Activated CD8-positive, alpha-beta memory T cell treated with anti-CD3 and anti-CD28 coated beads, Interleukin-2, amount 50 U/mL, for 1 hour (primary cell): ENCODE data around the gene RAC2.
A peak's percentile ranks its signal among the peaks of the same experiment; 100 is the strongest.

ENCODE experiments used
- DNase-seq: peaks from one replicate; pipeline ENCODE4 v3.0.0-alpha.2; 2020; ENCODE audit errors: extremely low read depth

The RAC2 gene

DNA sequence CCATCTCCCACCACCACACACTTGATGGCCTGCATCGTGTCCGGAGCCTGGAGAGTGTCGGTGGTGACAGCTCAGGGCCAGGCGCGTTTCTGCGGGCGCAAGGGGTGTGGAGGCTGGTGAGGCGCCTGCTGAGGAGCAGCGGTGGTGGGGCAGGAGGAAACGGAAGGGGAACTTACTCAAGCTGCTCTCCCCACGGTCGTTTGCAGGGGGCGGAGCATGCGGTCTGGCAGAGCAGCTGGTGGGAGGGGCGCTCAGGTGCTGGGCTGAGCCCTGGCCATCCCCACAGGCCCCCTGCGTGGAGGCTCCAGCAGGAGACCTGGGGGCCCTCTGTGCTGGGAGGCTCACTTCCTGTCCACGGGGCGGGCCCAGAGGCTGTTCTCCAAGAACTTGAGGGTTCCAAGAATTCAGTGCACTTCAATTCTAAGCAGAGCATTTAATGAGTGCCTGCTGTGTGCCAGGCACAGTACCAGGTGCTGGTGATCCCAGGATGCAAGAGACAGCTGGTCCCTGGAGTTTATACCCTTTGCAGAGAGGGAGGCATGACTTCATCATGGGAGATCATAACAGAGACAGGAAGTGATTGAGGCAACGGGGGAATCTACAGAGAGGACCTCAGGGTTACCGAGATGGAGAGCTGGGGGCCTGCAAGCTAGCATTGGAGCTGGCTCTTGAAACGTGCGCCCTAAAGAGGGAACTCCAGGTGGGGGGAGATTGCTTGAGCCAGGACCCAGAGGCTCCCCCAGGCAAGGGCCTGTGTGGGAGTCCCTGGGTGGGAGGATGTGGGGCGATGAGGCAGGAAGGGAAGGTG, at the start of gene RAC2:
RAC2 (minus strand) TSS at position 156 of the 808 bp plus-strand sequence; CDS start at position 35, 121 bp downstream.
- DNase-seq, result peak; percentile 78

DNA sequence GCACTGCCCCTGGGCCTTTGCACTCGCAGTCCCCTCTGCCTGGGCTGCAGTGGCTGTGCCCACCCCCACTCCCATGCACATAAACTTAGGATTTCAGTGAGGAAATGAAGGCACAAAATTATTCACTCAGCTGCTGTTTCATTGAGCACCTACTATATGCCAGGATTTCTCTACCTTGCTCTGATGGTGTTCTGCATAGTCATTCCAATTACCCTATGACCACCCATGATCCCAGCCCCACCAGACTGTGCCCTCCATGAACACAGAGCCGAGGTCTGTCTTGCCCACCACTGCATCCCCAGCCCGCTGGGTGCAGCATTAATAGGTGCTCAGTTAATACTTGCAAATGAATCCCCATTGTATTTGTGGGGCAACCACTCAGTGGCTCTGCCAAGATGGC, 49.1 kb upstream of the RAC2 start:
- DNase-seq, result no peak

DNA sequence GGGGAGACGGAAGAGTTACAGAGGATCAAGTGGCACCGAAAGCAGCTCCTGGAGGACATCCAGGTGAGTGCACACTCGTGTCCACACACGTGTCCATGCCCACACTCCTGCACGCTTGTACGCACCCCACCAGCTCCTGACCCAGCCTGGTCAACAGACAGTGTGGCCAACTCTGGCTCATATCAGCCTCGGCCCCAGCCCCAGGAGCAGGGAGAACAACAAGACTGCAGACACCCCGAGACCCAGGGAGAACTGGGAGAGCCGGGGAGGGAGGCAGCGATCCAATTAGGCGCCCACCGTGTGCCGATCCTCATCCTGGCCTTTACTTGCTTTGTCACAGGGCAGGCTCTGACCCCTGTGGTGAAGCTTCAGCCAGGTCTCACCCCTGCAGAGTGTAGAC, 48.6 kb upstream of the RAC2 start:
- DNase-seq, result no peak

DNA sequence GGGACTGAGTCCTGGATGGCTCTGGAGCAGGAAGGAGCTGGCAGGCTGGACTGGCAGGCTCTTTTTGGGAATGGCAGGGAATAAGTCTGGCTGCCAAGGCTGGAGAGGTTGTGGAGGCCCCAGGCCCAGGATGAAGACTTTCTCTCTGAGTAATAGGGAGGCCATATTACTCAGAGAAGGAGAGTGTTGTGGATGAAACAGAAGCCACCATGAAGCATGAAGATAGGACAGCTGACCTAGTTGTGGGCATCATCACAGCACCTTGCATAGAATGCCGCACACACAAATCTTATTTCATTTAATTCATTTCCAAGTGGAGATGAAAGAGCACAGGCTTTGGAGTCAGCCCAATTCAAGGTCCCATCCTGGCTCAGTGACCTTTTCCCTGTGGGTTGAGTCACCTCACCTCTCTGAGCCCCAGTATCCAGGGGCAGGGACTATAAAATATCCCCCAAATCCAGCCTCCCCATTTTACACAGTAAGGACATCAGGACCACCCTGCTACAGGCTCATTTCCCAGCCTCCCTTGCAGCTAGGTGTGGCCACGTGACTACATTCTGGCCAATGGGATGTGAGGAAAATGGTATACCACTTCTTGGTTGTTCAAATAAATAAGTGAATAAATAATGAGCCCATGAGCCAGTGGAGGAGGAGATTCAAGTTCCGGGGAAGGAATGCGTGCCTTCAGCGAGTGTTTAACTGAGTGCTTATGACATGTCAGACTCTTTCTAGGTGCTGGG, 47.7 kb upstream of the RAC2 start:
- no peak for DNase-seq

DNA sequence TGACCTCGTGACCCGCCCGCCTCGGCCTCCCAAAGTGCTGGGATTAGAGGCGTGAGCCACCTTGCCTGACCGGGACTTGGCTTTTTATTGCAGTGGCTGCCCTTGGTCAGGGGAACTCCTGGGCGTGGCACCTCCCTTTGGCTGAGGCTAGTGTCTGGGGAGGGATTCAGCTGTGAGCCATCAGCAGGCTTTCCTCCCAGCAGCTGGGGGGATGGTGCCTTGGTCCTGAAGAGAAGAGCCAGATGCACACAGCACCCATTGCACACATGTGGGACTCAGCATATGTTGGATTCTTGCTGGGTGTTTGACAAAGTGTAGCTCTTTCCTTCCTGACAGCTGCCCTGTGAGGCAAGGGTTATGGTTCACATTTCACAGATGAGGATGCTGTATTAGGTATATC, 46.7 kb upstream of the RAC2 start:
- DNase-seq, result no peak

DNA sequence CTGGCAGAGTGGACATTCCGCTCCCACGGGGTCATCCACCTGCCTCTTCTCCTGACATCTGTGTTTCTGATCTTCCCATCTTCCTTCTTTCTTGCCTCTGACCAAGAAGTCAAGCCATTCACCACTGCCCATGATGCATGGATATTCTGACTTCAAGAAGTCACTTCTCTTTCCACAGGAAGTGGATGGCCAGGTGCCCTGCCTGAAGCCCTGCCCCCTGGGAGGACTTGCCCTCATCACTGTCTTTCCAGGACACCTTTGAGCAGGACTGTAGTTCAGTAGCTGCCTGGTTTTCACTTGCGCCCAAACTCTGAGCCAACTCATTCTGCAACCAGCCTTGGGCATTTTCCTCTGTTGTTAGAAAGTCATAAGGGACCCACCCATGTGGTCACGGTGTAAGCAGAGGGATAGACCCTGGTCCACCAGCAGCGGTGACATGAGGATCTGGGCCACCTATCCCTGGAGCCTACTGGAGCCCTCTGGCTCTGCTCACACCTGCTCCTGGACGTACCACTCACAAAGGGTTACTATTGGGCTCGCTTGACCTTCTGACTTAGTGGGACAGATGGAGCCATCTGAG, 45.2 kb upstream of the RAC2 start:
- DNase-seq, result no peak

DNA sequence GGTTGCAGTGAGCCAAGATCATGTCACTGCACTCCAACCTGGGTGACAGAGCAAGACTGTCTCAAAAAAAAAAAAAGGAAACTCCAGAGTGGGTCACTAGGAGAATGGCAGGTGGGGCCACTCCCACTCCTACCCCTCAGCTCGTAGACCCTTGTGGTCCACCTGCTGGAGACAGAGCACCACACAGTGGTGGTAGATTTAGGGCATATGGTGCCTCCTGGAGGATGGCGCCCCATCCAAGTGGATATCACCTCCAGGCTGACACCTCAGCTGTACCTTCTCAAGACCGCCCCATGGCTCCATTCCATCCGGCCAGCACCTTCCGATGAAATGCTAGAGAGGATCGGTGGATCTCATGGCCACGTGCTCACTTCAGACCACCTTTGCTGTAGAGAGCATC, 44.5 kb upstream of the RAC2 start:
- no peak for DNase-seq

DNA sequence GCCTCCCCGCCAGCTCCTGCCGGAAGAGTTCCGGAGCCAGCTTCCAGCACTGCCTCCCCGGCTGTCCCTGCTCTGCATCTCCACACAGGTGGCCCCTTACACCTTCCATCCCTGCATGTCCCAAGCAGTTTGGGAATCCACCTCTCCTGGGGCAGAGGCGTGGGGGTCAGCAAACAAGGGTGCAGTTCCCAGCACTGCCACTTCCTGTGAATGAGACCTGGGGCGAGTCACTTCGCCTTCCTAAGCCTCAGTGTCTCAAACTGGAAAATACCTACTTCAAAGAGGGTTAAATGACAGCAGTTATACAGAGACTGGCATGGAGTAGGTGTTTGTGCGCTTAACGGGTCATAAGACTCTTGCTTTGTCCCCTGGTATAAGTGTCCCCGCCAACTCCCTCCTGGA, 43.5 kb upstream of the RAC2 start:
- DNase-seq, result no peak

DNA sequence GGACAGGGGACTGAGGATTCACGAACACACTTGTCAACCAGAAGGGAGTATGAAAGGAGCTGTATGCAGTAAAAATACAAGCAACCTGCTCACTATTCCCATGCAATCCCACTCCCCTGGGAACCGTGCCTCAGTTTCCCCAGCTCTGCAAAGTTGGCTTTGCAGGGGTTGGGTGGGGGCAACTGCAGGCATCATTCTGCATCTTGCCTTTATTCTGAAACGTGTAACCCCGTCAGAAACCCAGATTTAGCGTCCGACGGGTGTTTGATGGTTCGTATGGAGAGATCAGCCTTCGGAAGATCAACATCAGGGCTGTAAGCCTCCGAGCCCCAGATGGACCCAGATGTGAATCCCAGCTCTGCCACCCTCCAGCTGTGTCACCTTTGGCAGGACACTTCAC, 41.9 kb upstream of the RAC2 start:
- no peak for DNase-seq

DNA sequence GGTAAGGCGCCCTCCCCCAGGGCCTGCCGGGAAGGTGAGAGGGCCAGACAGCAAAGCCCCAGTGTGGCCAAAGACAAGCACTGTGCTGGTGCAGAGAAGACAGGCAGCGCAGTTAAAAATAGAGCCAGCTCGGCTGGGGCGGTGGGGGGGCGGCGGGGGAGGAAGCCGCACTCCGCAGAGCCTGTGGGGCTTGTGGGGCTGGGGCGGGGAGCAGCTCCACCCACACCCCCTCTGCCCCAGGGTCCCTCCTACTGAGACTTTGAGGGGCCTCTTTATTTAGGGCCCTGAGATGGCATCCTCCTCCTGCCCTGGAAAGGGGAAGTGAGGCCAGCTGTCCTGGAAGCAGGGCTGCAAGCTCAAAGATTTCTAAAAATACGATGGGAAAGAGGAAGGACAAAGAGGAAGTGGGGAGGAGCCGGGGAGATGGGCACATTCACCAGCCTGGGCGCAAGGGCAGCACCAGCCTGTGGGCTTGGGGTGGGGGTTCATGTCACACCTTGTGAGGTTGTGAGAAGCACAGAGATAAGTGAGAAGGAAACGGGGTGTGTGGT, 40.8 kb upstream of the RAC2 start:
- DNase-seq, result peak; percentile 21

DNA sequence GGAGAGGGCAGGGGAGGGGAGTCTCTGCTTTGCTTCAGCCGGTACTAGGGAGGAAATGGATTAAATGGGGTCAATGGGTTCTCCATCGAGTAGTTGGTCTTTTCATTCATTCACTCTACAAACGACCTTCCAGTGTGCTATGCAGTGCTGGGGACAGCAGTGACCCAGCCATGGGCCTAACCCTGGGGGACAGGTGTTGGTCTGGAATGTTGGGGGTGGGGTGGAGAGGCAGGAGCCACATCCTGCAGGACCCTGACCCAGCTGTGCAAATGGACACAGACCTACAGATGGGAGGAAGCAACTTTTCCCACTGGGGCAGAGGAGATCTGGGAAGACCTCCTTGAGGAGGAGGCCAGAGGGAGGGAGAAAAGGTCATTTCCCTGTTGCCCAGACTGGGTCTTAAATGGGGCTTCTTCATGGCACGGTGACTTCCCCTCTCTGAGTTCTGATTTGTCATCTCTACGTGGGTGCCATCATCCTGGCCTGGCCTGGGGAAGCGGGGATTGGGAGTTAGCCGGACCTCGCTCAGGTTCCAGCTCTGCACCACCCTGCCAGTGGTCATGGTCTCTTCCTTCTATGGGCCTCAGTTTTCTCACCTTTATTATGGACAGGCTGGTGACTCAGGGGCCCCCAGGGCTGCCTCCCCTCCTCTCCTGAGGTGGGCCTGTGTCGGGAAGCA, 40.2 kb upstream of the RAC2 start:
- no peak for DNase-seq

DNA sequence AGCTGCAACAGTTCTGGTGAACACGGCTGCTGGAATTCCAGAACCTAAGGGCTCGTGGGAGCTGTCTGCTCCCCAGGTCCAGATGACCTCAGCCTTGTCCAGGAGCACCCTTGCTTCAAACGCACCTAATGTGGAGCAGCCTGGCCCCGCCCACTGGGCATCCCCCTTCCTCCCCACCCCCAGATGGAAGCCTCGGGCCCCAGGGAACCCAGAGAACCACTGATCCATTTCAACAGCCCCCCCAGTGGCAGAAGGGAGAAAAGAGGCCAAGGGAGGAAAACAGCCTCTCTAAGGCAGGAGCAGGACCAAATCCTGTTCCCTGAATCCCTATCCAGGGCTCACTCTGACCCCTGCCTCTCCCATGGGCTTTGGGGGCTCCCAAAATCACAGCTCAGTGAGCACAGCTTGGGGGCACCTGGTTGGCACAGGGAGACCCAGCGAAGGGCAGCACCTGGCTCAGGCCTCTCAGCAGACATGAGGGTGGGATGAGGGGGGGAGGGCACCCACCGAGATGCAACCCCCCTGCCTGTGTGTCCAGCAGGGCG, 39.4 kb upstream of the RAC2 start:
- DNase-seq, result peak; percentile 49

DNA sequence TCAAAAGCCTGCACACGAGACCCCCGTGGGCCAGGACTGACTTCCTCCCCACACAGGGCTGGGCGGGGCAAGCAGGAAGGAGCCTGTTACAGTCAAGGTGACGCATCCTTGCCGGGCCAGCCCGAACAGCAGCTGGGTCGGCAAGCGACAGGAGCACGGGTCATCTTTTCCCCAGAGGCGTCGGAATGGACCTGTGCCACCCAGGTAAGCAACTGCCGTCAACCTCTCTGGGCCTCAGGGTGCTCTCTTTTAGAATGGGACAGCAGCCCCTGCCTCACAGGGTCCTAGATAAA, 38.3 kb upstream of the RAC2 start, which contains the start of gene CYTH4:
CYTH4 (plus strand) TSS at position 124 of the 293 bp plus-strand sequence; CDS start at position 186, 62 bp downstream.
- DNase-seq, result peak; percentile 74

DNA sequence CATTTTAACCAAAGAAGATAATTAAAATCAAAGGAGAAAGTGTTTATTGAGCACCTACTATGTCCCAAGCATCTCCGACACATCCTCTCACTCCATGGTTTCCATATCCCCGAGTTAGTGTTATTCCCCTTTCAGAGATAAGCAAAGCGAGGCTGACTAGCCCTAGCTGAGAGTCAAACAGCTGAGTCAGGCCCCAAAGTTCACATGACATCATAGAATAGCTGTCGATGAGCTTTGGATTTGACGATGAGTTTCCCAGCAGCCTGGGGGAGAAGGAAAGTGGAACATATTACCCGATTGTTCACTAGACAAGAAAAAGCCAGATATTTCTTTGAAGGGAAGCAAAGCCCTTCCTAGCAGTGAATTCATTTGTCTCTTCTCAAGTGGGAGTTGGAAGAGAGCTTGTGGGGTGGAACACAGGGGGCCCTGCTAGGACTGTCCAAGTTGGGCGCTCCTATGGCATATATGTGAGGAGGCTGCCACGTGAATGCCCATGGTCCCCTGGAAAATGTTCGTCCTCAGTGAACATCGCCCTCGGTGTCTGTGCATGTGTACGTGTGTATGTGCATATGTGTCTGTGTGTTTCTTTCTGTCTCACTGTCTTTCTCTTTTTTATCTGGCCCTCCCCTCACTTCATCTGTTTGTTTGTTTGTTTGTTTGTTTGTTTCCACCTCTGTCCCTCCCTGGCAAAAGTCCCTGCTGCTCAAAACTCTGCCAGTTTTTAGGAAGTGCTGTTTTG, 37.7 kb upstream of the RAC2 start:
- no peak for DNase-seq

DNA sequence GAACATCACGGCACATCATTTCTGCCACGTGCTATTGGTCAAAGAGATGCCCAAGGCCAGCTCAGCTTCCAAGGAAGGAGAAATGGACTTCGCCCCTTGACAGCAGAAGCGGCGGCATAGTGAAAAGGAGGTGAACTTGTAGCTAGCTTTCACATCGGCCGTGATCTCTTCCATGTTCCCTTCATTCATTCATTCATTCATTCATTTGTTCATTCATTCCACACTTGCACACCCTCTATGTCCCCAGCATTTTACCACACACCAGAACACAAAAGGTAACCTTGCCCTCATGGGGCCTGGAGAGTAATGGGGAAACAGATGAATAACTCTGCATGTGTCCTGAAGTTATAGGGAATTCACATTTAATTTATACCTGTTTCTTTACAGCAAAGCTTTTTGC, 37.1 kb upstream of the RAC2 start:
- DNase-seq, result no peak

DNA sequence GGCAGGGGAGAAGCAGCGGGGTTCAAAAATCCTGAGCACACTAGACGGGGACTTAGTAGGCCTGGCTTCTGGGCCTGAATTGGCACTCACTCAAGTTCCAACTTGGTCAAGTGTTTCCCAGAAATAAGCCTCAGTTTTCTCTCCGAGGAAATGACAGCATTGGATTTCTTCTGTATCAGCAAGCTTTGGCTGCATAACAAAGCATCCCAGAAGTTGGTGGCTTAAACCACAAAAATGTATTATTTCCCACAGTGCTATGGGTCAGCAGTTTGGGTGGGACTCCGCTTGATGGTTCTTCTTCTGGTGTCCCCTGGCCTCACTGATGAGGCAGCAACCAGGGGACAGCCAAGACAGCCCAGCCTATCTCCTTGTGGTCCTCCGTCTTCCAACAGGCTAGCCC, 36.6 kb upstream of the RAC2 start:
- no peak for DNase-seq

DNA sequence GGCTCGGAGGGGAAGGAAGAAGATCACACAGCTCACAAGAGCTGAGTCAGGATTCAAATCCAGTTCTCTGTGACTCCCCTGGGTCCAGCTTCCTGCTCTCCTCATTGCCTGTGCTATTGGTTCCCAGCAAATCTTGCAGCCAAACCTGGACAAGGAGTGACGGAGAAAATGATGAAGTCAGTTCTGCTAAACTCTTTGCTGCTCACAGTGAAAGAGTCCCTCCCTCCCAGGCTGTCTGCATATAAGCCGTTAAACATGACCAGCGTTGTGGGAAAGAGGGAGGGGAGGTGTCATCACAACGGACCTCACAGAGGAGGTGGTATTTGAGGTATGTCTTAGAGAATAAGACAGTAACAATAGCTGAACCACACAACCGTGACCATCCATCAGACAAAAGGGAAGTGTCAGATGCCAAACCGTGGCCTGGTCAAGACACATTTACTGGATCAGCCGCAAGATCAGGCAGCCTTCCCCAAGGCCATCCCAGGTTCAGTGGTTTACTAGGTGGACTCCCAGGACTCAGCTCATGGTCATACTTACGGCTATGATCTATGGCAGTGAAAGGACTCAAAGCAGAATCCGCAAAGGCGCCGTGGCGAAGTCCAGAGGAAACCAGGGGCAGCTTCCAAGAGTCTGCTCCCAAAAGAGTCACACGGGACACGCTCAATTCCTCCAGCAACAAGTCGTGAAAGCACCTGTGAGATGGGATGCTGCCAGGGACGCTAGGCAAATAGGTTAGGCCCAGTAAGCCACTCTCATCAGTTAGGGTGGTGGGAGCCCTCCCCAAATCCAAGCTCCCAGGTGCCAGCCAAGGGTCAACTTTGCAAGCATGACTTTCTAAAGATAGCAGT, 35.5 kb upstream of the RAC2 start:
- no peak for DNase-seq

DNA sequence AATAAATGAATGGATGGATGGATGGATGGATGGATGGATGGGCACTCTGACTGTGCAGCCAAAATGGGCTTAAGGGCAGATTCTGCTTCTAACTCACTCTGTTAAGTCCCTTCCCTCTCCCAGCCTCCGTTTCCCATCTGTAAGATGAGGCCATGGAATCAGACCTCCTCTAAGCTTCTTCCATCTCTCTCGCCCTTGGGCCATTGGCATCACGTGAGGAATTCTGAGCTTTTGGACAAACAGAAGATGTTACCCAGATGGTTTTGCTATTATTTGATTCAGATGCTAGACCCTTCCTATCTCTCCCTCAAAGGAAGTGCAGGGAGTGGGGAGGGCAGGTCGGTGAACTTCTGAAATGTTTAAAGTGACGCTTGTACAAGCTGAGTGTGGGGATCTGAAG, 34.2 kb upstream of the RAC2 start:
- no peak for DNase-seq

DNA sequence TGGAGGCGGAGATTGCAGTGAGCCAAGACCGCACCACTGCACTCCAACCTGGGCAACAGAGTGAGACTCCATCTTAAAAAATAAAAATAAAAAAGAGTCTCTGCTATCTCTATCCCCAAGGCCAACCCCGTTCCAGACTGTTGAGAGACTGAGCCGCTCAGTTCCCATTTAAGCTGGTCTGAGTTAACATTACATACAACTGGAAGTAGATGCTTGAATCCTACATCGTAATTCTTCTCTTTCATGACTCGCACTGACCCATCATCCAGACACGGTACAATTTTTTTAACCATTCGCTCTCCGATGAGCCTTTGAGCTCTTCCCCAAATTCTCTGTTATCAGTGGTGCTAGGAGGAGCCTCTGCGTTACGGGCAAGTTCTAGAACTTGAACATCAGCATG, 33.3 kb upstream of the RAC2 start:
- no peak for DNase-seq

DNA sequence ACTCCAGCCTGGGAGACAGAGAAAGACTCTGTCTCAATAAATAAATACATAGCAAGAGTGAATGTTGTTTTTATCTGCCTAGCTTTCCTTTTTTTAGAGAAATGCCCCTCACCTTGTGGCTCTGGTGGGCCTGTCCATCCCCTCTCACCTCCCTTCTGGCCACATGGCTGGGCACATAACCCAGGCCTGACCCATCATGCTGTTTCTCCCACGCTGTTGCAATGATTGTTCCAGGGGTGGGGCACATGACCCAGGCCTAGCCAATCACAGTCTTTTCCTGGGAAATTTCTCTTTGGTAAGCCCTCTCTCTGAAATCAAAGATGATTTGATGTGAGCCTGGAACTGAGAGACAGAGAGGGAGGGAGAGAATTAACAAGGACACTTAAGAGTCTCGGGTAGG, 32.7 kb upstream of the RAC2 start:
- DNase-seq, result no peak
